Endothelial cell of umbilical vein (primary cell): ENCODE results near the gene TRNP1.

Experiments
- EZH2 ChIP-seq: IDR thresholded peaks from 2 replicates; pipeline ENCODE4 v1.6.1; 2012; ENCODE audit warnings: borderline replicate concordance, low read depth, mild to moderate bottlenecking, moderate library complexity, low read length, inconsistent platforms; ENCODE audit not compliant: severe bottlenecking
- GATA2 ChIP-seq: IDR thresholded peaks from 2 replicates; pipeline ENCODE4 v1.7.0; 2011; ENCODE audit warnings: low read depth, mild to moderate bottlenecking, moderate library complexity, mixed read lengths, low read length; ENCODE audit not compliant: insufficient read length, insufficient read depth
- JUN ChIP-seq: IDR thresholded peaks from 2 replicates; pipeline ENCODE4 v1.6.1; 2011; ENCODE audit warnings: borderline replicate concordance, low read depth; ENCODE audit not compliant: insufficient read length, insufficient read depth
- MYC ChIP-seq: IDR thresholded peaks from one replicate; pipeline ENCODE4 v1.6.1; 2011; ENCODE audit warnings: mild to moderate bottlenecking, low read depth, low read length
- POLR2A ChIP-seq: IDR thresholded peaks from 2 replicates; pipeline ENCODE4 v1.6.1; 2012; ENCODE audit warnings: low read depth, mild to moderate bottlenecking, control low read depth, low read length
- POLR2AphosphoS5 ChIP-seq: IDR thresholded peaks from 2 replicates; pipeline ENCODE4 v1.6.1; 2012; ENCODE audit warnings: low read depth, mild to moderate bottlenecking, control low read depth, low read length, moderate library complexity; ENCODE audit not compliant: insufficient read depth
- TF ChIP-seq, protein P1 (sequence below), 2 donors: IDR thresholded peaks; 1 replicate in 1 of 2; 2 replicates in 1 of 2; pipeline ENCODE4 v1.5.1; 2011; ENCODE audit warnings: low read length in 2 of 2, mild to moderate bottlenecking in 2 of 2, moderate library complexity in 2 of 2, control low read depth in 1 of 2, inconsistent platforms in 1 of 2, low read depth in 1 of 2; ENCODE audit not compliant: insufficient read depth in 1 of 2; ENCODE audit errors: extremely low read depth in 1 of 2
- TF ChIP-seq, protein P2 (sequence below): IDR thresholded peaks from 2 replicates; pipeline ENCODE4 v1.6.1; 2011; ENCODE audit not compliant: insufficient read depth, insufficient read length

DNA sequence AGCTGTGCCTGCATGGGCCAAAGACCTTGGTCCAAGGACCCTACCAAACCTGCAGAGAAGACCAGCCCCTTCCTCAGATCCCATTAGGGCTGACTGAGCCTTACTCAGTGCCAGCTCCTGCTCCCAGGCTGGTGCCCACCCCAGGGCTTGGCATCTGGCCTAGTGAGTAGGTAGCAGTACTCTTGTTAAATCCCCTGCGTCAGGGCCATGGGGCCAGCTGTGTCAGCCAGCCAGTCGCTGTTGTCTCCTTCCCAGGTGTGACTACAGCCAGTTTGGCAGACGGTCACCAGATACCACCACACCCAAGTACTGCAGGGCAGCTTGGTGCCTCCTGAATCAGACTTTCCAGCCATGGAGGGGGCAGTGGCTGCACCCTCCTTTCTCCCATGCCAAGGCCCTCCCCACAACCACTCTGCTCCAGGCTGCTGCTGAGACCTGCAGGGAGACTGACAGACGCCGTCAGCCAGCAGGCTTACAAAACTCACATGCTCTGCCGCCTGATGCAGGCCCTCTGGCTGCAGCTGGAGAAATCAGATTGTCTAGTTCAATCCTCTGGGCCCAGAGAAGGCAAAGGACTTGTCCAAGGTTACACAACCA, 16.2 kb downstream of the TRNP1 start:
- TF ChIP-seq, protein P1, sequence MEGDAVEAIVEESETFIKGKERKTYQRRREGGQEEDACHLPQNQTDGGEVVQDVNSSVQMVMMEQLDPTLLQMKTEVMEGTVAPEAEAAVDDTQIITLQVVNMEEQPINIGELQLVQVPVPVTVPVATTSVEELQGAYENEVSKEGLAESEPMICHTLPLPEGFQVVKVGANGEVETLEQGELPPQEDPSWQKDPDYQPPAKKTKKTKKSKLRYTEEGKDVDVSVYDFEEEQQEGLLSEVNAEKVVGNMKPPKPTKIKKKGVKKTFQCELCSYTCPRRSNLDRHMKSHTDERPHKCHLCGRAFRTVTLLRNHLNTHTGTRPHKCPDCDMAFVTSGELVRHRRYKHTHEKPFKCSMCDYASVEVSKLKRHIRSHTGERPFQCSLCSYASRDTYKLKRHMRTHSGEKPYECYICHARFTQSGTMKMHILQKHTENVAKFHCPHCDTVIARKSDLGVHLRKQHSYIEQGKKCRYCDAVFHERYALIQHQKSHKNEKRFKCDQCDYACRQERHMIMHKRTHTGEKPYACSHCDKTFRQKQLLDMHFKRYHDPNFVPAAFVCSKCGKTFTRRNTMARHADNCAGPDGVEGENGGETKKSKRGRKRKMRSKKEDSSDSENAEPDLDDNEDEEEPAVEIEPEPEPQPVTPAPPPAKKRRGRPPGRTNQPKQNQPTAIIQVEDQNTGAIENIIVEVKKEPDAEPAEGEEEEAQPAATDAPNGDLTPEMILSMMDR (IDR thresholded peaks at IDR 0.05; ENCODE audit: extremely low read depth in 1 of 2, insufficient read depth in 1 of 2, low read depth in 1 of 2, low read length in 2 of 2): no peak
- TF ChIP-seq POLR2A (no peak), POLR2AphosphoS5 (no peak), GATA2 (no peak), EZH2 (no peak), MYC (no peak), JUN (no peak)
- TF ChIP-seq, protein P2, sequence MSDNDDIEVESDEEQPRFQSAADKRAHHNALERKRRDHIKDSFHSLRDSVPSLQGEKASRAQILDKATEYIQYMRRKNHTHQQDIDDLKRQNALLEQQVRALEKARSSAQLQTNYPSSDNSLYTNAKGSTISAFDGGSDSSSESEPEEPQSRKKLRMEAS: no peak
